GM18868 (cell line): ENCODE measurements around the gene TMEM192.
"Not testable (repeated sequence)": the region's sequence is repeated elsewhere in the genome, so short reads cannot be mapped to it uniquely, and the experiment has no call there.

Experiments used
- ATAC-seq: cut with Tn5 transposase; IDR thresholded peaks from one replicate; pipeline ENCODE4 v1.9.1; 2021; ENCODE audit warnings: mild to moderate bottlenecking, moderate library complexity; ENCODE audit not compliant: unreplicated experiment

Gene TMEM192

DNA sequence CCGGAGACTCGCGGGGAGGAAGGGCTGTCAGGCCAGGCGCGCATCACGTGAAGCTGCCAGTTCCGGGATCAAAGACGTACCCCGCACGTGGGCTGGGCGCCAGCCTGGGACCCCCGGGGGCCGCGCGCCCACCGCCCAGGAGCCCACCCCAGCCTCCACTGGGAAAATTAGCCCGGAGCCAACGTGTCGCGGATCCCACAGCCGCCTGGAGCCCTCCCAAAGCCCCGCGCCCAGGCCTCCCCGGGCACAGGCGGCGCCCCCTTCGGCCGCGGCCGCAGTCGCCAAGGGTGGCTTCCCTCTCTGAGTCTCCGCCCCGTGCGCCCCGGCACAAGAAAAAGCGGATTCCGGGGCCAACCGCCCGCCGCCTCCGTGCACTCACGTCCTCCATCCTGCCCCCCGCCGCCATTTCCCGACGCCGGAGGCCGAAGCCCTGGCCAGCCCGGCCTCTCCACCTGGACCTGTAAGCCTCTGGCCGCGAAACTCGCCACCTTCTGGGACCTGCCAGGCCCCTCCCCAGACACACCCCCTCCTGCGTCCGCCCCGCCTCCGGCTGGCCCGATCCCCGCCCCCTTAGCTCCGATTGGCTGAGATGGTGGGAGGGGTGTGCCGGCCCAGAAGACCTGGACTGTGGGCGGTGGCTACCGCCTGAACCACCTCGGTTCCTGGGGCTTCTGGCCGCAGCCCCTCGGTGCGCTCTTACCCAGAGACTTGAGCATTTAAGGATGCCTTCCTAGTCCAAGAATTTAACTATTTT lies at the start of gene TMEM192:
TSS of gene TMEM192 (minus strand) at position 493 of the 754 bp plus-strand sequence. CDS start at position 406, 87 bp downstream.
- peak; percentile 95 for ATAC-seq

DNA sequence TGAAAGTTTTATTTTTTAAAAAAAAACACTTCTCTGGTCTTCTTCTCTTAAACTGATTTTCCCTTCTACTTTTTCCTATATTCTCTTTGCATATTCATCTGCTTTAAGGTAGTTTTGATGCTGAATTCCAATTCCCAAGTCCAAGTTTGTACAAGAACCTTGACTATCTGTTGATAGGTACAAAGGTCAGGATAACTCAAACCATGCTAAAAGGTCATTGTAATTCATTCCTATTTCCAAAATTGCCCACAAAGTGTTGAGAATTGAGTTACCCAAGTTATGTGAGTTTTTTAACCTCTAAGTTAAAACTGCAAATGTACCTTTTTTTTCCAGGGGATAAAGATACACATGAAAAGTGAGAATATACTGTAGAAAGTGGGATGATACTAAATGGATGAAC lies 46.1 kb upstream of the TMEM192 start:
- no peak for ATAC-seq

DNA sequence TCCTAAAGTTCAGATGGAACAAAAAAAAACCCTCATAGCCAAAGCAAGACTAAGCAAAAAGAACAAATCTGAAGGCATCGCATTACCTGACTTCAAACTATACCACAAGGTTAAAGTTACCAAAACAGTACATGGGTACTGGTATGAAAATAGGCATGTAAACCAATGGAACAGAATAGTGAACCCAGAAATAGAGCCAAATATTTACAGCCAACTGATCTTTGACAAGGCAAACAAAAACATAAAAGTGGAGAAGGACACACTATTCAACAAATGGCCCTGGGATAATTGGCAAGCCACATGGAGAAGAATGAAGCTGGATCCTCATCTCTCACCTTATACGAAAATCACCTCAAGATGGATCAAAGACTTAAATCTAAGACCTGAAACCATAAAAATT lies 44.2 kb upstream of the TMEM192 start:
- no peak for ATAC-seq

DNA sequence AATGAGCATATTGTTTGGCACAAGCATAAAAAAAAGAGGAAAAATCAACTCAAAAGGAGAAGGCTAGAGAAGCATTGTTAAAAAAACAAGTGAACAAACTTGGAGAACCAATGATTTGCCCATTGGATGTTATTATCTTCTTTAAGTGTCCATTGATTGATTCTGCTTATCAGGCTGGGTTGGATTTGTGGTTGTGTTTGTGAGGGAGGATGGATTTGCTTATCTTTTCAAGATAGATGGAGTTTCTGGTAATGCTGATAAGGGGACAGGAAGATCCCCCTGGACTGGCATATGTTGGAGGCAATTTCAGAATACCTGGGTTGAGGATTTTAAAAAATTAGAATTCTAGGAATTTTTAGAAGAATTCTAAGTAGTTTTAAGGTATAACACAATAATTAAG lies 41.8 kb upstream of the TMEM192 start:
- ATAC-seq: no peak

DNA sequence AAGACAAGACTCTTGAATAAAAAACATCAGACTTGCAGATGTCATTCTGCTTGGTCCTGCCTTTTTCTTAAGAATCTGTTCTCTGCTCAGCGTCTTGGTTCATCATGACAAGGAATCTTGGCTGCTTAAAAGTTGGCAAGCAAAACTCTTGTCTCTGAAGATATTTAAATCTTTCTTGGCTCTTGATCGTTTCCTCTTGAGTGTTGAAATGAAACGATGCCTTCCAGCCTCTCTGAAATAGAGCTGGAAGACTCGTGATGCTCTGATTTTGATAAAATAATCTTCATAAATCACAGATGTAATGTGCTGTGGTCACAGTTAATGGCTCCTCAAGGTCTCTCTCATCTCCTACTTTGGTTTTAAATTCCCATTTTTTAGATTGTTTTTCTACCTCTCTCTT lies 39.9 kb upstream of the TMEM192 start:
- ATAC-seq: no peak

DNA sequence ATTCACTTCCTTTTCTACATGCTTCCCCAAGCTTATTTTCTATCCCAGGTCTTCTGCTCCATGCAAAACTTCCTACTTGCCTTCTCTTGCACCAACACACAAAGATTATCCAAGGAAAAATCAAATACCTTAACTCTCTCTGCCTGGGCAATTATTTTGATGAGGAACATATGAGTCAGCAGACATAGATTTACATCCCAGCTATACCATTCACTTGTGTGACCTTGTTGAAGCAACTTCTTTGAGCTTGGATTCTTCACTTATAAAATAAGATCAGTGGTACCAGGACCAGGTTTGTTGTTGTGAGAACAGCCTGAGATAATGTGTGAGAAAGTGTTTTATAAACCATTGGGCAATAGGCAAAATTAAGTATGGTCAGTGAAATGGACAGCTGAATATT lies 39.1 kb upstream of the TMEM192 start:
- no peak for ATAC-seq

DNA sequence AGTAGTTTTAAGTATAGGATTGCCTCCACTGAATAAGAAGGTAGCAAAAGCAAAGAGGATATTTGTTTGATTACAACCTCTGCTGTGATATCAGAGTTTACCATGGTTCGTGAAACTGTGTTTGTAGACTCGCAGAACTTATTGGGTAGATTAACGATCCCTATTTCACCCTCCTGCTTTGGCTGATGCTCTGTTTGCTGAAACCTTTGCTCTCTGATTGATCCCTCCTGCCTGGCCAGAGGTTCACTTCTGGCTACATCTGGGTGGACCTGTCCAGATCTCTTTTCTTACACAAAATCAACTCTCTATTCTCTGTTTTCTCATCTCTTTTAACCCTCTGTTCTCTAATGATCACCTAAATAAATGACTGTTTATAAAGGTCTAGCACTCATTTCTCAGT lies 37.9 kb upstream of the TMEM192 start:
- no peak for ATAC-seq

DNA sequence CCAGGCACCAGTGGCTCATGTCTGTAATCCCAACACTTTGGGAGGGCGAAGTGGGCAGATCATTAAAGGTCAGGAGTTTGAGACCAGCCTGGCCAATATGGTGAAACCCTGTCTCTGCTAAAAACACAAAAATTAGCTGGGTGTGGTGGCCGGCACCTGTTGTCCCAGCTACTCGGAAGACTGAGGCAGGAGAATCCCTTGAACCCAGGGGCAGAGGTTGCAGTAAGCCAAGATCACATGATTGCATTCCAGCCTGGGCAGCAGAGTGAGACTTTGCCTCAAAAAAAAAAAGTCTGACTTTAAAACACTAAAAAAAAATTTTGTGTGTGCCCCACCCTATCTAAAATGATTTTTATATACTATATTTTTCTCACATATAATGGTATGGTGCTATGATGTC lies 26.2 kb upstream of the TMEM192 start:
- ATAC-seq: no peak

DNA sequence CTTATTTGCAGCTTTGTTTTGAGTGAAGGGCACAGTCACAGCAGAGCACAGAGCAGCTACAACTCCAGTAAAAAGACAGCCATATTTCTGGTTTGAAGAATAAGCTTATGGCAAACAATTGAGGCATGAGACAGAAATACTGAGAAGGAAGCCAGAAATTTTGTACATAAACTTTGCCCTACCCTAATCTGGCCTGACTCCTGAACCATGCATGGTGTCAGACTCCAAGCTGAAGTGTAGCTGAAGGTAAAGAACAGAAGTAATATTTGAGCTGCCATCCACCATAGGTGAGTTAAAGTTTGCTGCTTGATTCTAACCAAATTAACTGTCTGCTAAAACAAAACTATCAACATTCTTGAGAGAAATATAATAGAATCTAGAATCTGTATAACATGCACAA lies 24.5 kb upstream of the TMEM192 start:
- ATAC-seq: no peak

DNA sequence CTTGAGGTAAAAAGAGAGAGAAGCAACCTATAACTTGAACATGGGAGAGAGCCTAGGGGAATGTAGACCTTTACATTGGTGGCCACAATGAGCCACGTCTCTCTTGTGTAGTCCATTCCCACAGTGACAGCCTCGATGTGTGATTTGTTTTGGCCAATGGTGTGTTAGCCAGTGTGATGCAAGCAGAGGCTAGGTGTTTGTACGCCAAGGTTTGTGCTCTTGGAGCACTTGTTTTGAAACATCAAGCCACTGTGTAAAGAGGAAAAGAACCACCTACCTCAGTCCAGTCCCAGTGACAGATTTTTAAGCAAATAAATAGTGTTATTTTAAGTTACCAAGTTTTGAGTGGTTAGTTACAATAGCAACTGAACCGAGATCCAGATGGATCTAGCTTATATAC lies 23.9 kb upstream of the TMEM192 start:
- no peak for ATAC-seq

DNA sequence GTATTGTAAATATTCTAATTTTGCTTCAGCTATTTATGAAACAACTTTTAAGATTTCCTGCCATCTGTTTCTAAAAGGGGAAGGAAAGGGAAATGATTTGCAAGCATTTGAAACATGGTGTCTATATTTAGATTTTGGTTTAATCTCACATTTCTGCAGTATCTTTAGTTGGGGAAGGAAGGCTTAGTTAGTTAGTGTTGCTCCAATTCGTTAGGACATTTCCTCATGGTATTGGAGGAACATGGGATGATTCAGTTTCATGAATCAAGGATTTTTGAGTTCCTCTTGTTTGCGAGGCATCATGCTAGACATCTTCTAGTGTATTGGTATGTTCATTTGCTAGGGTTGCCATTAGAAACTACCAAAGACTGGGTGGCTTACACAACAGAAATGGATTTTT lies 20.5 kb upstream of the TMEM192 start:
- no peak for ATAC-seq

DNA sequence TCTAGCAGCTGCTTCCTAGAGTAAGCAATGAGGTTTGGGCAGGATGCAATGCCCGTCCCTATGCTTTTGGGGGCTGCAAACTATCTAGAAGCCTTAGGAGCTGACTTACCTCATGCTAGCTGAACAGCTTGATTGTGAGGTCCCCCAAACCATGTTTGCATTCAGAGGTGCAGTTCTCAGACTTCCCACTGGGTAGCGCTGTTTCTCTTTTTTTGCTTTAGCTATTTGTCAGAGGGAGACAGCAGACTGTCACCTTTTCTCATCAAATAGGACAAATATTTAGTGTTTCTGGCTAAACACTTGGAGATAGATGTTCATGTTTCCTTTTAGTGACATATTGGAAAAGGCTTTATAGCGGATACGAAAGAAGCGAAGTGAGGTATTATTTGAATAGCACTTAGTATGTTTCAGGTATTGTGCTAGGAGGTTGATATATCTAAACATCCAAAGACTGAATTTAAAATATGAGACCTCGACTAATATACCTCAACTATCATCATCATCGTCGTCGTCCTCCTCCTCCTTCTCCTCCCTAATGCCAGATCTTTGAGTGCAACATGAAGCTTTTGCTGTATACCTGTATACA lies 18.7 kb upstream of the TMEM192 start:
- ATAC-seq: peak; percentile 78

DNA sequence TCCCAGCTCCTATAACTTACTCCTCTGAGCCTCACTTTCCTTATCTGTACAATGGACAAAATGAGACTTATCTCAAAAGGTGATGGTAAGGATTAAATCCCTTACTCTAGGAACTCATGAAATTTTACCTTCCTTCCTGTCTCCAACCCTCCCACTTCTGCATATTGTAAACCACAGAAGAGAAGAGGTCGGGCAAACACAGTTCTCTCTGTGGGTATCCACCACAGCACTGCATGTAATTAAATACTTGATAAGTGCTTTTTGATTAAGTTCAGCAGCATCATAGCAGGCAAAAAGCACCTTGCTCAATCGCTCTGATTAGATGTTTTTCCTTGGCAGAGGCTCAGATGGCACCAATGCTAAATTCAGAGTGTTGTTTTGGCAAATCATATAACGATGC lies 17.3 kb upstream of the TMEM192 start:
- no peak for ATAC-seq

DNA sequence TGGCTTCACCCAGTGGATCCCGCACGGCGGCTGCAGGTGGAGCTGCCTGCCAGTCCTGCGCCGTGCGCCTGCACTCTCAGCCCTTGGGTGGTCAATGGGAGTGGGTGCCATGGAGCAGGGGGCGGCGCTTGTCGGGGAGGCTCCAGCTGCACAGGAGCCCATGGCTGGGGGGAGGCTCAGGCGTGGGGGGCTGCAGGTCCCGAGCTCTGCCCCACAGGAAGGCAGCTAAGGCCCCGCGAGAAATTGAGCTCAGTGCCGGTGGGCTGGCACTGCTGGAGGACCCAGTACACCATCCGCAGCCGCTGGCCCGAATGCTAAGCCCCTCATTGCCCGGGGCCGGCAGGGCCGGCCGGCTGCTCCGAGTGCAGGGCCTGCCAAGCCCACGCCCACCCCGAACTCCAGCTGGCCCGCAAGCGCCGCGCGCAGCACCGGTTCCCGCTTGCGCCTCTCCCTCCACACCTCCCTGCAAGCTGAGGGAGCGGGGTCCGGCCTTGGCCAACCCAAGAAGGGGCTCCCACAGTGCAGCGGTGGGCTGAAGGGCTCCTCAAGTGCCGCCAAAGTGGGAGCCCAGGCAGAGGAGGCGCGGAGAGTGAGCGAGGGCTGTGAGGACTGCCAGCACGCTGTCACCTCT lies 13.3 kb upstream of the TMEM192 start:
- ATAC-seq: not testable (repeated sequence)

DNA sequence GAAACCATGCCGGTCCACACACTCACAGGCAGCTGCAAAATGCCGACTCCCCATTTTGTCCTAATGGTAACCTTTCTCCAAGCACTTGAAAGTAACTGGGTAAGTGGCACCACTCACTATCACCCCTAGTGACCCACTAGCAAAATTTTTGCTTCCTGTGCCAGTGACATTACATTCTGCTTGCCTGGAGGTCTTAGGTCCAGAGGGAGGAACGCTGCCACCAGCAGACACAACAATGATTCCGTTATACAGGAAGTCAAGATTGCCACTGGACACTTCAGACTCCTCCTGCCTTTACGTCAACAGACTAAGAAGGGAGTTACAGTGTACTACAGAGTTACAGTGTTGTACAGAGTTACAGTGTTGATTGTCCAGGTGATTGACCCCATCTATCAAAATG lies 11.8 kb upstream of the TMEM192 start:
- ATAC-seq: no peak

DNA sequence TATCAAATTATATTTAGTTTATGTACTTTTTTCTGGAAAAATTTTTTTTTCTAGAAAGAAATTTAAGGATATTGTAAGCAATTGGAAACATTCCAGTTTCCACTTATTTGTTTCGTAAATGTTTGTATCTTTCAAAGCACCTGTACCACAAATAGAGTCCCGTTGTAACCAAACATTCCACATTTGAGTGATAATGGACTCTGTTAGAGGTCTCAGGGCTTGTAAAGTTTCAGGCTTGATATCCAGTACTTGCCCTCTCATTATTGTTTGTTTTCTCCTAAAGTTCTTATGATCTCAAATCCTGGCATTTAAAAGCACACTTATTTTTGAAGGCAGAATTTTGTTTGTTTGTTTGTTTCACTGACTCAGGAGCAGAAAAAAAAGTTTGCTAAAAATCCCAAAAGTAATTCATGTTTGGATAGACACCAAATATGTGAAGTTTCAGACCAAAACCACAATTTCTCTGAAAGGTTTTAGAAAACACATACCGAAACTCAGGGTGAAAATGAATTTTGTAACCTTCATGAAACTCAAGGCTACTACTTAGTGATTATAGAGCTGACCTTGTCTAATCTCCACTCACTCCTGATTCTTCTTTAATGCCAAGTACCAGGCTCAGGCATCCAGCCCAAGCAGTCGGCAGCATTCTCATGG lies 5.7 kb upstream of the TMEM192 start:
- ATAC-seq: peak; percentile 90

DNA sequence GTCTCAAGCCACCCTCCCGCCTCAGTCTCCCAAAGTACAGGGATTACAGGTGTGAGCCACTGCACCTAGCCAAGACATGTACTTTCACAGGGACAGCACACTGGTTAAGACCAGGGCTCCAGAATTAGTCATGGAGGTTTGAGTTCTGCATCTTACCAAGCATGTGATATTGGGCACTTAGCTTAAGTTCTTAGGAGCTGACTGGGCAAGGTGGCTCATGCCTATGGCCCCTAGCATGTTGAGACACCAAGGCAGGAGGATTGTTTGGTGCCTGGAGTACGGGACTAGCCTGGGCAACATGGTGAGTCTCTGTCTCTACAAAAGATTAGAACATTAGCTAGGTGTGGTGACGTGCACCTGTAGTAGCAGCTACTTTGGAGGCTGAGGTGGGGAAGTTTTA lies 2.6 kb upstream of the TMEM192 start:
- ATAC-seq: no peak

DNA sequence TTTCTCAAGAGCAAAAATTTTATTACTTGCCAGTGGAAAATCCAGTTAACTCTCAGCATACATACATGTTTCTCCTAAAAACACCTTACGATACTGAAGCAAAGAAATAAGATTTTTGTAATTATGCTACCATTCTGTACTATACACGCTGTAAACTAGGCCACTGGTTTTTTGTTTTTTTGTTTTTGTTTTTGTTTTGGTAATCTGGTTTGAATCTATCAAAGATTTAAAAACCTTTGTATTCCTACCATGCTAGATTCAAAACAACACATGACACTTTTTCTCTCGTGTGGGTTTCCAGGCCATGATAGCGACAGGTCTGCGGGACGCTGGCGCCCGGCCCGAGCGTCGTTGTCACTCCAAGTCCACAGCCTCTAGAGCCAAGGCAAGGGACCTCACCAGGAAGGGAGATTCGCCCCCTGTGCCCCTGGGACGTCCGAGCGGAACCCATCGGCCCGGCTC lies 723 bp downstream of the TMEM192 start:
- ATAC-seq: no peak

DNA sequence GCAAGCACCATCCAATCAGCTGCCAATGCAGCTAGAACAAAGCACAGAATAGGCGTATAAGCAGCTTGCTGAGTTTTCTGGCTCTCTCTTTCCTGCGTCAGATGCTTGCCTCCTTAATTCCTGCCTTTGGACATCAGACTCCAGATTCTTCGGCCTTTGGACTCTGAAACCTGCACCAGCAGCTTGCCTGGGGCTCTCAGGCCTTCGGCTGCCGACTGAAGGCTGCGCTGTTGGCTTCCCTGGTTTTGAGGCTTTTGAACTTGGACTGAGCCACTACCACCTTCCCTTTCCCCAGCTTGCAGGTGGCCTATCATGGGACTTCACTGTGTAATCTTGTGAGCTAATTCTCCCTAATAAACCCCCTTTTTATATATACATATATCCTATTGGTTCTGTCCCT lies 6.1 kb downstream of the TMEM192 start:
- ATAC-seq: no peak

DNA sequence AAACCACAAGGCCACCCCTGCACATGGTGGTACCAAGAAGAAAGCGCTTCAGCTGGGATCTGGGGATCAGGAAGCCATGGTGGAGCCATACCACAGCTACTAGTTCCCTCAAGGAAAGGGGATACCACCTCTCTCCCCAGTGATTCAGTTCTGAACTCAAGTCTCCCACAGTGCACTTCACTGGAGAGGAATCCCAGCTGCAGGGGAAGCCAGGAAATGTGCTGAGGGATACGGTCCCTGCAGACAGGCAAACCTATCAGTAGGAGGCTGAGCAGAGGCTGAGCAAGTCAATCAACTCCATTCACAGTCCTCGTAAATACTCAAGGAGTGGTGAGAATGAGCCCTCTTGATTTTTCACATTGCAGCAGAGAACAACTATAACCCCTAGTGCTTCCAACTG lies 11.0 kb downstream of the TMEM192 start:
- ATAC-seq: no peak

DNA sequence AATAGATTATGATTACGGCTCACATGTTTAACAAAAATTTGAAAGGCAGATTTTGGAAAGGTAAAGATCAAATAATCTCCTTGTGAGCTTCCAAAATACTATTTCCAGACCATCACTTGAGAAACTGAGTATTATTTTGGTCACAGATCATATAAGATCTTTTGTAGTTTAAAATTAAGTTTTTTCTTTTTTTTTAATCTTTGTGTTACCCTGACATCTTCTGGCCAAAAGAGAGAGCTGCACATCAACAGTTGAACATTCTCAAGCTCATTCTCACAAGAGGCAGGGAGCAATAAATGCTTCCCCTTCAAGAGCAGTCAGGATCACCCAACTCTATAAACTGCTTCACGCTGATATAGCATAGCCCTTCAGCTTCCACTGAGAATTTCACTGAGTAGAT lies 15.9 kb downstream of the TMEM192 start:
- peak; percentile 69 for ATAC-seq

DNA sequence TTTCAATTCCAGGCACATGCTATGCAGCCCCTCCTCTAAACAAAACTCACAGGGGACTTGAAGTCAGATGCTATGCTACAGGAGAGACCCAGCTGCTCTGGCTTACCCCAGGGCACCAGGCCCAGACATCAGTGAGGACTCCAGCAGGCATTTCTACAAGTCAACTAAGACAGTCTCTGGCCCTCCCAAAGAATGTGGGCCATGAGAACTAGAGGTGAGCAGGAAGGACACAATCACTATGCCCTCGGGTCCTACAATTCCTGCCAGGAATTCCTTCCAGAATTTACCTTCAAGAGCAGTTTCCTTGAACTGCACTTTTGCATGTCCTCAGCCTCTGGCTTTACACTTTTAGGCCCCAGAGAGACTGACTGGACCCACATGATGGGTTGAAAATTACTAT lies 17.4 kb downstream of the TMEM192 start:
- no peak for ATAC-seq
